Thyroid gland (tissue), 4 donors: ENCODE results near the gene SYNRG. TPM values are rescaled to one million over a fixed set of nuclear protein-coding genes. Genes with fewer than 3 reads are reported as not detected.

Experiments
- DNase-seq, 2 donors: peaks; one replicate each; pipeline ENCODE4 v3.0.0-alpha.2; 2019
- H3K27ac ChIP-seq, 3 donors: fragments of 200-600 bp; sonication (generic); 1 replicate in 2 of 3; 2 replicates in 1 of 3; pipeline ENCODE4 v1.5.1; 2016 to 2019; ENCODE audit warnings: mild to moderate bottlenecking in 1 of 3, moderate library complexity in 1 of 3
- H3K27me3 ChIP-seq: fragments of 200-600 bp; sonication (generic); one replicate; pipeline ENCODE4 v1.5.1; 2019
- H3K36me3 ChIP-seq, 2 donors: fragments of 200-600 bp; sonication (generic); one replicate each; pipeline ENCODE4 v1.5.1; 2016 to 2019
- H3K4me1 ChIP-seq, 2 donors: fragments of 200-600 bp; sonication (generic); one replicate each; pipeline ENCODE4 v1.5.1; 2017 to 2019
- H3K4me3 ChIP-seq, 3 donors: fragments of 200-600 bp; sonication (generic); replicated peaks in 1 of 3; 1 replicate in 2 of 3; 2 replicates in 1 of 3; pipeline ENCODE4 v1.5.1; 2016; ENCODE audit warnings: mild to moderate bottlenecking in 1 of 3
- H3K9me3 ChIP-seq: fragments of 200-600 bp; sonication (generic); one replicate; pipeline ENCODE4 v1.5.1; 2017
- CTCF ChIP-seq, 6 experiments: fragments of 200-600 bp in 3 of 6; fragments of 450-650 bp in 3 of 6; sonication (generic) in 3 of 6; IDR thresholded peaks; one replicate each; pipeline ENCODE4 v1.5.1; 2016 to 2019; ENCODE audit warnings: antibody characterized with exemption in 6 of 6, mild to moderate bottlenecking in 2 of 6, inconsistent platforms in 1 of 6, moderate library complexity in 1 of 6
- POLR2A ChIP-seq, 2 donors: fragments of 450-650 bp; IDR thresholded peaks; one replicate each; pipeline ENCODE4 v1.6.1; 2017; ENCODE audit warnings: antibody characterized with exemption in 2 of 2, mild to moderate bottlenecking in 2 of 2, moderate library complexity in 1 of 2
- WGBS, 2 donors: methylation state at CpG; one replicate each; pipeline ENCODE4 v1.1.5; 2017; 5-methylcytosine and 5-hydroxymethylcytosine counted together
- intact Hi-C: fragments of 100-400 bp; cut with DNase I; formaldehyde crosslinking; loops from one replicate; pipeline ENCODE4 v1.15.1; 2023
- microRNA-seq: library from miRNA; unstranded; fragments of <30 nt; microRNA quantifications from one replicate; pipeline ENCODE4, GENCODE V29; 2016
- small RNA-seq: library from RNA; depleted of rRNA; stranded (forward); fragments of <200 nt; gene quantifications from one replicate; pipeline ENCODE3, GENCODE V24; 2016
- total RNA-seq, 4 donors: library from RNA; depleted of rRNA; stranded (reverse); fragments of >200 nt; gene quantifications; one replicate each; pipeline ENCODE4 v1.2.3, GENCODE V29; 2016

Gene SYNRG
- total RNA-seq, 4 donors from 2014 or later, result 33.4 to 54.1 (median 41.6) TPM

GRCh38 chr17:37466471-37466870 lies 142.7 kb downstream of the SYNRG start:
- intact Hi-C loops, result no loop called here
- Histone ChIP-seq H3K4me1 (no peaks in the 10 kb centered on the region), H3K27ac (no peak overlapping the region), H3K27me3 (no peaks in the 10 kb centered on the region), H3K4me3 (no peak overlapping the region), H3K9me3 (no peaks in the 10 kb centered on the region), H3K36me3 (peaks cover 7 to 13% of the 10 kb centered on the region in 2 donors)
- TF ChIP-seq CTCF (IDR thresholded peaks at IDR 0.05) (no peak), POLR2A (IDR thresholded peaks at IDR 0.05) (no peak)
- DNase-seq, result no peak
- WGBS, 2 donors, result 95 to 96% methylated on average over 1 of the region's 1 CpG

- Histone ChIP-seq H3K4me3 (no peak overlapping the region), H3K27me3 (no peaks in the 10 kb centered on the region), H3K4me1 (no peaks in the 10 kb centered on the region), H3K27ac (no peak overlapping the region), H3K36me3 (peaks cover 1 to 6% of the 10 kb centered on the region in 2 donors), H3K9me3 (no peaks in the 10 kb centered on the region)
- WGBS, 2 donors, result 91 to 92% methylated on average over 7 of the region's 7 CpGs
- no peak for DNase-seq
- intact Hi-C loops, result no loop called here
- TF ChIP-seq CTCF (IDR thresholded peaks at IDR 0.05) (no peak), POLR2A (IDR thresholded peaks at IDR 0.05) (no peak)
Observed at GRCh38 chr17:37465069-37465616, 144.1 kb downstream of the SYNRG start.

Small RNA genes lying within 50 kb of the gene (microRNA-seq; reads per million reads assigned to microRNA genes)
- gene MIR378J, result not detected

Small RNA genes lying within 50 kb of the gene (small RNA-seq; reads per million reads assigned to genes)
- not detected for gene MIR378J

Other genes starting within 250 kb of the SYNRG start
- not detected for gene C17orf78, start 233.4 kb downstream of the SYNRG start, total RNA-seq
- gene ACACA, start 202.6 kb downstream of the SYNRG start, total RNA-seq, result 10 to 100 TPM; 27.2 to 55.7 (median 38.4) TPM
- gene TADA2A, start 202.5 kb downstream of the SYNRG start, total RNA-seq, result 10 to 100 TPM; 19.3 to 33.2 (median 22.1) TPM
- 10 to 100 TPM; 52.7 to 74.5 (median 59.0) TPM for gene DUSP14, start 119.5 kb downstream of the SYNRG start, total RNA-seq
- 10 to 100 TPM; 17.2 to 27.9 (median 20.3) TPM for gene DDX52, start 34.0 kb upstream of the SYNRG start, total RNA-seq
- gene HNF1B, start 135.6 kb upstream of the SYNRG start, total RNA-seq, result not detected